Sigmoid colon (tissue), 4 donors: ENCODE results near the gene IL20RB.

Experiments
- EP300 ChIP-seq, 4 donors: sonication (generic); formaldehyde crosslinking; IDR thresholded peaks; one replicate each; pipeline ENCODE4 v1.6.1; 2017; ENCODE audit warnings: antibody characterized with exemption in 4 of 4
- POLR2AphosphoS5 ChIP-seq, 4 donors: sonication (generic); formaldehyde crosslinking; IDR thresholded peaks; one replicate each; pipeline ENCODE4 v1.6.1; 2017; ENCODE audit warnings: antibody characterized with exemption in 4 of 4
- TF ChIP-seq, protein P1 (sequence below), 4 experiments: fragments of 450-650 bp in 3 of 4; fragments of 200-600 bp in 1 of 4; IDR thresholded peaks; one replicate each; pipeline ENCODE4 v1.5.1; 2016 to 2019; ENCODE audit warnings: antibody characterized with exemption in 4 of 4, mild to moderate bottlenecking in 3 of 4, moderate library complexity in 2 of 4

DNA sequence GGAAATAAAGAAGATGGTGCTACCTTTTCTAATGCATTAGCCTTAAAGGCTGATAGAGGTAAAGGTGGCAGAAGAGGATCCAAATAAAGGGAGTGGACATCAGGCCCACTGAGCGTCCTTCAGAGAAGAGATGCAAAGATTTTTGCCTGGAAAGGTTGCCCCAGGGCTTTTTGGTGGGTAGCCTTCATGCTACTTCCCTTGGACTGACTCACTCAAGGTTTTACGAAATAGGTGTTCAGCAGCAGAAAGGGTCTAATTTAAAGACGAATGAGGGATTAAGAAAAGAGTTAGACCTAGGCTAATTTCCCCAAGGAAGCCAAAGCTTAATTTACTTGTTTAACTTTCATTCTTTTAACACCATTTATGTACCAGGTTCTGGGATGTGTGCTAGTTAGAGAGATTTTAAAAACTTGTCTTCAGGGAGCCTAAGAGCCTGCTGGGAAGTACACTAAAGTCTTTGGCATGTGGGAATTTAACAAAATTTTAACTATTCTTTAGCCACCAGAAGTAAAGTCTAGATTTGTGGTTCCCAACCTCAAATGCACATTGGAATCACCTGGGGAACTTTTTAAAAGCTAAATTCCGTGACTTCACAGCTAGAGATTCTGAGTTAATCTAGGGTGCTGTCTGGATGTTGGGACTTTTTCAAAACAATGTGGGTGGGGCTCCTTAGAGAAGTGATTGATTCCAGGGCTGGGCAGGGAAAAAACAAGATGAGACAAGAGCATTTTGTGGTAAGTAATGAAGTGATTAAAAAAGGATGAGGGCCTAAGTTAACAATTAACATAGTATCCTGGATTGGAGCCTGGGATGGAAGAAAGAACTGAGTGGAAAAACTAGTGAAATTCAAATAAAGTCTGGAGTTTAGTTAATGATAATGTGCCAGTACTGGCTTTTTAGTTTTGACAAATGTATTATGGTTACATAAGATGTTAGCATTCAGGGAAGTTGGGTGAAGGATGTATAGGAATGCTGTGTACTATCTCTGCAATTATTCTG is 3.4 kb downstream of the IL20RB start:
- TF ChIP-seq POLR2AphosphoS5 (IDR thresholded peaks at IDR 0.05) (no peak), EP300 (IDR thresholded peaks at IDR 0.05) (no peak)
- TF ChIP-seq, protein P1, sequence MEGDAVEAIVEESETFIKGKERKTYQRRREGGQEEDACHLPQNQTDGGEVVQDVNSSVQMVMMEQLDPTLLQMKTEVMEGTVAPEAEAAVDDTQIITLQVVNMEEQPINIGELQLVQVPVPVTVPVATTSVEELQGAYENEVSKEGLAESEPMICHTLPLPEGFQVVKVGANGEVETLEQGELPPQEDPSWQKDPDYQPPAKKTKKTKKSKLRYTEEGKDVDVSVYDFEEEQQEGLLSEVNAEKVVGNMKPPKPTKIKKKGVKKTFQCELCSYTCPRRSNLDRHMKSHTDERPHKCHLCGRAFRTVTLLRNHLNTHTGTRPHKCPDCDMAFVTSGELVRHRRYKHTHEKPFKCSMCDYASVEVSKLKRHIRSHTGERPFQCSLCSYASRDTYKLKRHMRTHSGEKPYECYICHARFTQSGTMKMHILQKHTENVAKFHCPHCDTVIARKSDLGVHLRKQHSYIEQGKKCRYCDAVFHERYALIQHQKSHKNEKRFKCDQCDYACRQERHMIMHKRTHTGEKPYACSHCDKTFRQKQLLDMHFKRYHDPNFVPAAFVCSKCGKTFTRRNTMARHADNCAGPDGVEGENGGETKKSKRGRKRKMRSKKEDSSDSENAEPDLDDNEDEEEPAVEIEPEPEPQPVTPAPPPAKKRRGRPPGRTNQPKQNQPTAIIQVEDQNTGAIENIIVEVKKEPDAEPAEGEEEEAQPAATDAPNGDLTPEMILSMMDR (IDR thresholded peaks at IDR 0.05) = no peak
